CD14-positive monocyte (primary cell): ENCODE results near the gene GAS1. TPM values are rescaled to one million over a fixed set of nuclear protein-coding genes. Genes with fewer than 3 reads are reported as not detected.

Source experiments
- DNase-seq, 3 donors: peaks; one replicate each; pipeline ENCODE4 v3.0.0-alpha.2; 2011 to 2022
- H2AFZ ChIP-seq: 2 replicates; pipeline ENCODE4 v1.6.0; 2012; ENCODE audit warnings: mild to moderate bottlenecking, low read depth, low read length, inconsistent platforms; ENCODE audit not compliant: insufficient read depth, poor library complexity, severe bottlenecking
- H3K27ac ChIP-seq, 2 donors: 1 replicate in 1 of 2; 2 replicates in 1 of 2; pipeline ENCODE4 v1.5.1; 2012 to 2013; ENCODE audit warnings: low read length in 2 of 2, control low read depth in 1 of 2, inconsistent platforms in 1 of 2, low read depth in 1 of 2, mild to moderate bottlenecking in 1 of 2
- H3K27me3 ChIP-seq, 2 donors: one replicate each; pipeline versions ENCODE4 v1.6.0 to v1.6.1; 2011 to 2013; ENCODE audit warnings: low read length in 2 of 2; ENCODE audit not compliant: control insufficient read depth in 2 of 2, insufficient read depth in 2 of 2
- H3K36me3 ChIP-seq, 2 donors: replicated peaks in 1 of 2; 1 replicate in 1 of 2; 2 replicates in 1 of 2; pipeline versions ENCODE4 v1.5.1 to v1.6.1; 2012 to 2013; ENCODE audit warnings: low read length in 2 of 2, control low read depth in 1 of 2, inconsistent platforms in 1 of 2, mild to moderate bottlenecking in 1 of 2; ENCODE audit not compliant: insufficient read depth in 2 of 2, control insufficient read depth in 1 of 2
- H3K4me1 ChIP-seq, 2 donors: 1 replicate in 1 of 2; 2 replicates in 1 of 2; pipeline versions ENCODE4 v1.5.1 to v1.6.1; 2012 to 2013; ENCODE audit warnings: low read length in 2 of 2, control low read depth in 1 of 2, inconsistent platforms in 1 of 2, mild to moderate bottlenecking in 1 of 2, moderate library complexity in 1 of 2; ENCODE audit not compliant: insufficient read depth in 2 of 2, control insufficient read depth in 1 of 2
- H3K4me2 ChIP-seq: replicated peaks from 2 replicates; pipeline ENCODE3; 2012; ENCODE audit warnings: low read length, moderate library complexity, mild to moderate bottlenecking; ENCODE audit not compliant: poor library complexity, severe bottlenecking; ENCODE audit errors: extremely low read depth
- H3K4me3 ChIP-seq, 3 experiments: fragments of 200-600 bp in 1 of 3; sonication (generic) in 1 of 3; replicated peaks in 1 of 3; 1 replicate in 2 of 3; 2 replicates in 1 of 3; pipeline ENCODE4 v1.5.1; 2011 to 2013; ENCODE audit warnings: low read length in 3 of 3, mild to moderate bottlenecking in 3 of 3, control low read depth in 2 of 3, low read depth in 2 of 3, inconsistent platforms in 1 of 3, moderate library complexity in 1 of 3
- H3K79me2 ChIP-seq: 2 replicates; pipeline ENCODE4 v1.6.0; 2012; ENCODE audit warnings: mild to moderate bottlenecking, control low read depth, inconsistent platforms, low read length, moderate library complexity; ENCODE audit not compliant: insufficient read depth
- H3K9ac ChIP-seq: 2 replicates; pipeline ENCODE4 v1.6.0; 2017; ENCODE audit warnings: low read length, mild to moderate bottlenecking; ENCODE audit not compliant: insufficient read depth, poor library complexity, severe bottlenecking
- H3K9me3 ChIP-seq, 2 donors: replicated peaks in 1 of 2; 1 replicate in 1 of 2; 2 replicates in 1 of 2; pipeline versions ENCODE4 v1.5.1 to v1.6.1; 2012 to 2013; ENCODE audit warnings: low read length in 2 of 2, control low read depth in 1 of 2; ENCODE audit not compliant: control insufficient read depth in 1 of 2, insufficient read depth in 1 of 2
- H4K20me1 ChIP-seq: 2 replicates; pipeline ENCODE4 v1.6.0; 2012; ENCODE audit warnings: mild to moderate bottlenecking, low read length, control low read depth, moderate library complexity; ENCODE audit not compliant: insufficient read depth
- H3K27ac Mint-ChIP-seq, 7 donors: one replicate each; pipeline ENCODE4 v1.8.0; 2020; ENCODE audit warnings: mild to moderate bottlenecking in 7 of 7, mixed read lengths in 7 of 7, moderate library complexity in 6 of 7, inconsistent platforms in 2 of 7
- H3K27me3 Mint-ChIP-seq, 3 donors: one replicate each; pipeline ENCODE4 v1.8.0; 2021 to 2022; ENCODE audit warnings: low read depth in 3 of 3, mild to moderate bottlenecking in 3 of 3, mixed read lengths in 3 of 3, moderate library complexity in 3 of 3, inconsistent platforms in 1 of 3
- H3K36me3 Mint-ChIP-seq, 2 donors: one replicate each; pipeline ENCODE4 v1.8.0; 2020; ENCODE audit warnings: mixed read lengths in 2 of 2, inconsistent platforms in 1 of 2, mild to moderate bottlenecking in 1 of 2
- H3K4me1 Mint-ChIP-seq: one replicate; pipeline ENCODE4 v1.8.0; 2020; ENCODE audit warnings: mild to moderate bottlenecking, mixed read lengths
- H3K4me3 Mint-ChIP-seq, 2 donors: one replicate each; pipeline ENCODE4 v1.8.0; 2020; ENCODE audit warnings: mild to moderate bottlenecking in 2 of 2, mixed read lengths in 2 of 2, moderate library complexity in 1 of 2
- H3K9me3 Mint-ChIP-seq, 7 donors: one replicate each; pipeline ENCODE4 v1.8.0; 2020 to 2022; ENCODE audit warnings: mixed read lengths in 7 of 7, mild to moderate bottlenecking in 6 of 7, moderate library complexity in 6 of 7, inconsistent platforms in 2 of 7
- CTCF ChIP-seq: fragments of 200-600 bp; IDR thresholded peaks from one replicate; pipeline ENCODE4 v1.8.0; 2022; ENCODE audit warnings: antibody characterized with exemption, mild to moderate bottlenecking
- WGBS: methylation state at CpG from one replicate; pipeline ENCODE4 v1.1.5; 2013; ENCODE audit warnings: missing lambda C conversion rate; ENCODE audit not compliant: insufficient coverage; 5-methylcytosine and 5-hydroxymethylcytosine counted together
- intact Hi-C, 2 donors: fragments of 100-400 bp; cut with micrococcal nuclease; formaldehyde crosslinking; loops; one replicate each; pipeline versions ENCODE4 v1.15.0 to v1.15.1; 2023
- polyA plus RNA-seq, 3 donors: library from polyadenylated mRNA; depleted of rRNA in 1 of 3; unstranded in 2 of 3; stranded (reverse) in 1 of 3; fragments of 300-500 nt in 2 of 3; fragments of >200 nt in 1 of 3; fragmentation: Illumina TruSeq in 2 of 3; gene quantifications; 1 replicate in 2 of 3; 2 replicates in 1 of 3; pipeline ENCODE4 v1.2.3, GENCODE V29; 2012 to 2021

The GAS1 gene
- polyA plus RNA-seq, 3 donors = 0.12 to 0.20 (median 0.18) TPM

- no peak overlapping the region for H3K27ac Mint-ChIP-seq
- Histone ChIP-seq H4K20me1 (no peaks in the 10 kb centered on the region), H2AFZ (no peak overlapping the region), H3K4me1 (no peaks in the 10 kb centered on the region), H3K4me2 (no peak overlapping the region), H3K4me3 (no peak overlapping the region), H3K9ac (no peak overlapping the region), H3K9me3 (no peaks in the 10 kb centered on the region), H3K27me3 (no peaks in the 10 kb centered on the region), H3K79me2 (no peaks in the 10 kb centered on the region), H3K27ac (no peak overlapping the region), H3K36me3 (no peaks in the 10 kb centered on the region)
- DNase-seq = no peak
- TF ChIP-seq CTCF = no peak
- peaks cover 2% of the 10 kb centered on the region for H3K4me1 Mint-ChIP-seq
- no peak overlapping the region for H3K4me3 Mint-ChIP-seq
- H3K27me3 Mint-ChIP-seq = peaks cover 0 to 10% (median 0%) of the 10 kb centered on the region in 3 donors
- no peaks in the 10 kb centered on the region for H3K36me3 Mint-ChIP-seq
- intact Hi-C loops = no loop called here
- no peaks in the 10 kb centered on the region for H3K9me3 Mint-ChIP-seq
Measured at GRCh38 chr9:86993830-86994229, 46.5 kb upstream of the GAS1 start.

GRCh38 chr9:86991077-86991476 is 43.8 kb upstream of the GAS1 start:
- no peak overlapping the region for H2AFZ ChIP-seq
- no peaks in the 10 kb centered on the region for H3K9me3 Mint-ChIP-seq
- H3K36me3 Mint-ChIP-seq = no peaks in the 10 kb centered on the region
- H3K27ac ChIP-seq = no peak overlapping the region
- no peak overlapping the region for H3K4me3 ChIP-seq
- TF ChIP-seq CTCF = no peak
- no peak overlapping the region for H3K4me2 ChIP-seq
- no peak for DNase-seq
- H3K9ac ChIP-seq = no peak overlapping the region
- H3K4me1 ChIP-seq = no peaks in the 10 kb centered on the region
- H3K27me3 ChIP-seq = no peaks in the 10 kb centered on the region
- H3K4me3 Mint-ChIP-seq = no peak overlapping the region
- H3K79me2 ChIP-seq = no peaks in the 10 kb centered on the region
- peaks cover 2% of the 10 kb centered on the region for H3K4me1 Mint-ChIP-seq
- H3K36me3 ChIP-seq = no peaks in the 10 kb centered on the region
- H3K9me3 ChIP-seq = no peaks in the 10 kb centered on the region
- H3K27ac Mint-ChIP-seq = no peak overlapping the region
- intact Hi-C loops = no loop called here
- no CpG with 5 or more reads among the region's 4 CpGs for WGBS
- H4K20me1 ChIP-seq = no peaks in the 10 kb centered on the region
- peaks cover 0 to 10% (median 0%) of the 10 kb centered on the region in 3 donors for H3K27me3 Mint-ChIP-seq
